Esophagus muscularis mucosa (tissue), 4 donors: ENCODE data around the gene ALG11.
"Not testable (repeated sequence)": the region's sequence is repeated elsewhere in the genome, so short reads cannot be mapped to it uniquely, and the experiment has no call there.

ENCODE experiments used
- EP300 ChIP-seq: sonication (generic); formaldehyde crosslinking; IDR thresholded peaks from one replicate; pipeline ENCODE4 v1.6.1; 2017; ENCODE audit warnings: antibody characterized with exemption
- POLR2A ChIP-seq: fragments of 450-650 bp; IDR thresholded peaks from one replicate; pipeline ENCODE4 v1.6.1; 2017; ENCODE audit warnings: antibody characterized with exemption, moderate library complexity, mild to moderate bottlenecking, low read depth
- POLR2AphosphoS5 ChIP-seq, 2 donors: sonication (generic); formaldehyde crosslinking; IDR thresholded peaks; one replicate each; pipeline ENCODE4 v1.6.1; 2017; ENCODE audit warnings: antibody characterized with exemption in 2 of 2
- TF ChIP-seq, protein P1 (sequence below), 3 experiments: fragments of 200-600 bp in 2 of 3; fragments of 450-650 bp in 1 of 3; sonication (generic) in 2 of 3; IDR thresholded peaks; one replicate each; pipeline ENCODE4 v1.5.1; 2017 to 2019; ENCODE audit warnings: antibody characterized with exemption in 3 of 3, mild to moderate bottlenecking in 2 of 3, moderate library complexity in 1 of 3

DNA sequence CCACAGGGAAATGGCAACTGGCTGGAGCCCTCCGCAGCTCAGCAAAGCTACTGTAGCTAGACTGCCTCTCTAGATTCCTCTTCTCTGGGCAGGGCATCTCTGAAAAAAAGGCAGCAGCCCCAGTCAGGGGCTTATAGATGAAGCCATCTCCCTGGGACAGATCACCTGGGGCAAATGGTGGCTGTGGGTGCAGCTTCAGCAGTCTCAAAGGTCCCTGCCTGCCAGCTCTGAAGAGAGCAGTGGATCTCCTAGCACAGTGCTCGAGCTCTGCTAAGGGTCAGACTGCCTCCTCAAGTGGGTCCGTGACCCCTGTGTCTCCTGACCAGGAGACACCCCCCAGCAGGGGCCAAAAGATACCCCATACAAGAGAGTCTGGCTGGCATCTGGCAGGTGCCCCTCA is 28.9 kb upstream of the ALG11 start:
- not testable (repeated sequence) for TF ChIP-seq POLR2A; EP300; POLR2AphosphoS5 (IDR thresholded peaks at IDR 0.05)
- TF ChIP-seq, protein P1, sequence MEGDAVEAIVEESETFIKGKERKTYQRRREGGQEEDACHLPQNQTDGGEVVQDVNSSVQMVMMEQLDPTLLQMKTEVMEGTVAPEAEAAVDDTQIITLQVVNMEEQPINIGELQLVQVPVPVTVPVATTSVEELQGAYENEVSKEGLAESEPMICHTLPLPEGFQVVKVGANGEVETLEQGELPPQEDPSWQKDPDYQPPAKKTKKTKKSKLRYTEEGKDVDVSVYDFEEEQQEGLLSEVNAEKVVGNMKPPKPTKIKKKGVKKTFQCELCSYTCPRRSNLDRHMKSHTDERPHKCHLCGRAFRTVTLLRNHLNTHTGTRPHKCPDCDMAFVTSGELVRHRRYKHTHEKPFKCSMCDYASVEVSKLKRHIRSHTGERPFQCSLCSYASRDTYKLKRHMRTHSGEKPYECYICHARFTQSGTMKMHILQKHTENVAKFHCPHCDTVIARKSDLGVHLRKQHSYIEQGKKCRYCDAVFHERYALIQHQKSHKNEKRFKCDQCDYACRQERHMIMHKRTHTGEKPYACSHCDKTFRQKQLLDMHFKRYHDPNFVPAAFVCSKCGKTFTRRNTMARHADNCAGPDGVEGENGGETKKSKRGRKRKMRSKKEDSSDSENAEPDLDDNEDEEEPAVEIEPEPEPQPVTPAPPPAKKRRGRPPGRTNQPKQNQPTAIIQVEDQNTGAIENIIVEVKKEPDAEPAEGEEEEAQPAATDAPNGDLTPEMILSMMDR (IDR thresholded peaks at IDR 0.05) = not testable (repeated sequence)
